ENCODE measurements around the gene NSUN7. TPM values are rescaled to one million over a fixed set of nuclear protein-coding genes. Genes with fewer than 3 reads are reported as not detected.

The NSUN7 gene, protein sequence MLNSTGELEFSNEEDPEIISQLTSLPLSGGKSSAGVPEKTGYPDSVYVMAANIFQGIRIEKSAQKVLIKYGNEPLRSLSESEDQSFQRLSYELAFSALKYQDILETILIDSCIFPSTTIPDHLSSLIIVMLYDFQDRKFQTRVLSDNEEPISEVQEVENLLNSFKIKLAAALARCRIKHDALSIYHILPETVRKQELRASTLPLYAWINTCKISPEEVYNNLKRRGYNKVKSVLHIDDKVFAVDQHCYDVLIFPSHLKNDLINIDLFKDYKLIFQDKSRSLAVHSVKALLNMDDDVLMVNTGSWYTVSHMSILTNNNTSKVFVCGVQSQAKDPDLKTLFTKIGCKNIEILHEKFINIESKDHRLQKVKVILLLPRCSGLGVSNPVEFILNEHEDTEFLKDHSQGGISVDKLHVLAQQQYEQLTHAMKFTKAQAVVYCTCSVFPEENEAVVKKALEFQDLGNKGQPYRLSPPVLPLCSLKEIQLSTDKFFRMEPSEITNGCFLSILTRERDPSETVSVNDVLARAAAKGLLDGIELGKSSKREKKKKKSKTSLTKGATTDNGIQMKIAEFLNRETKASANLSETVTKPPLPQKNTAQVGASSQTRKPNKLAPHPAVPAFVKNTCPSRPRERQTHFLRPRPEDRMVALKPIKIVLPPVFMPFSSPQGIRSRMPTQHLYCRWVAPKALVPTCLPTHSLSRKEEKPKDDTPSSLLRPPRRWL
- 12.9 TPM for total RNA-seq

DNA sequence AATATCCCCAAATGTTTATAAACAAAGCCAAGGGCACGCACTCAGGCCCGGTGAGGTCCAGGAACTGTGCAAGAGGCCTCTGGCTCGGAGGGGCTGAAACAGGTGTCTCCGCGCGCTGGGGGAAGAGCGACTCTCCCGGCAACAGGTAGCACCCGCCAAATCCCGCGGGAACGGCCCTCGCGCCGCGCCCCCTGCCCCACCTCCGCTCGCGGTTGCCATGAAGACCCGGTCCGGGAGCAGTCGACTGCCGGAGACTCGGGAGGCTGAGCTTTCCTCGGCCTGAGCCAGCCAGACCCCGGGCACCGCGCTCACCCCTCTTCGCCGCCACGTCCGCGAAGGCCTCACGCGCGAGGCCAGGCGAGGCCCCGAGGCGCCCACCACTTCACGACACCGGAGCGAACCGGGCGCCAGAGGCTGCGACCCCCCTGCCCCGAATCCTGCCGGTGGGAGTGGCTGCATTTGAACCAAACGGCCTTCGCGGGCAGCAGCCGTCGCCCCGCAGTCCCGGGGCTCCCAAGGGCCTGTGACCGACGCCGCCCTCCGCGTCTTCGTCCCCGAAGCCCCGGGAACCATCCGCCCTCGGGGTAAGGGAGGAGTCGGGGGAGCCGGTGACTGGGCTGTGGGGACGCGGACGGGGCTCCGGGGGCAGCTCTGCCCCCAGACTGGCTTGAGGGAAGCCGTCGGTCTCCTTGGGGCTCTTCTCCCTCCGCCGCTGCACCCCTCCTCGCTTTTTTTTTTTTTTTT, at the start of gene NSUN7:
TSS of gene NSUN7 (plus strand) at position 239 of the 744 bp plus-strand sequence. CDS start 739 bp downstream, outside the sequence.

Small RNAs within 50 kb of the gene (small RNA-seq; reads per million reads assigned to genes)
- gene RF00019 = not detected

Other genes starting within 250 kb of the NSUN7 start
- gene RBM47, start 120.1 kb upstream of the NSUN7 start, total RNA-seq = 3.5 TPM